ENCODE measurements around the gene LIPE.

GRCh38 chr19:42426643-42427042 is 545 bp downstream of the LIPE start:
- TF ChIP-seq CTCF (IDR thresholded peaks at IDR 0.05) = no peak
- TF ChIP-seq ZFX (IDR thresholded peaks at IDR 0.05; ENCODE audit: borderline replicate concordance) = no peak
